Transverse colon (tissue), 4 donors: ENCODE data around the gene CCDC102B. TPM values are rescaled to one million over a fixed set of nuclear protein-coding genes. Genes with fewer than 3 reads are reported as not detected.

Experiments used
- DNase-seq: peaks from one replicate; pipeline ENCODE4 v3.0.0-alpha.2; 2019
- H3K27ac ChIP-seq, 4 donors: fragments of 200-600 bp; sonication (generic); 2 replicates each; pipeline ENCODE4 v1.5.1; 2016 to 2018; ENCODE audit warnings: inconsistent platforms in 4 of 4
- H3K27me3 ChIP-seq: fragments of 200-600 bp; sonication (generic); 2 replicates; pipeline ENCODE4 v1.5.1; 2017; ENCODE audit warnings: inconsistent platforms
- H3K36me3 ChIP-seq, 4 donors: fragments of 200-600 bp; sonication (generic); 2 replicates each; pipeline ENCODE4 v1.5.1; 2017 to 2019; ENCODE audit warnings: inconsistent platforms in 4 of 4
- H3K4me1 ChIP-seq, 4 donors: fragments of 200-600 bp; sonication (generic); 2 replicates each; pipeline ENCODE4 v1.5.1; 2017 to 2020; ENCODE audit warnings: inconsistent platforms in 4 of 4
- H3K4me3 ChIP-seq, 4 donors: fragments of 200-600 bp; sonication (generic); 1 replicate in 1 of 4; 2 replicates in 3 of 4; pipeline versions ENCODE4 v1.5.1 to v1.6.1; 2017 to 2019; ENCODE audit warnings: inconsistent platforms in 4 of 4
- H3K9me3 ChIP-seq, 2 donors: fragments of 200-600 bp; sonication (generic); 2 replicates each; pipeline ENCODE4 v1.5.1; 2017 to 2019; ENCODE audit warnings: inconsistent platforms in 2 of 2
- EP300 ChIP-seq: sonication (generic); formaldehyde crosslinking; IDR thresholded peaks from one replicate; pipeline ENCODE4 v1.6.1; 2017; ENCODE audit warnings: antibody characterized with exemption, low read depth
- POLR2A ChIP-seq: fragments of 450-650 bp; IDR thresholded peaks from one replicate; pipeline ENCODE4 v1.6.1; 2016; ENCODE audit warnings: antibody characterized with exemption, mild to moderate bottlenecking, moderate library complexity
- POLR2AphosphoS5 ChIP-seq, 3 donors: sonication (generic); formaldehyde crosslinking; IDR thresholded peaks; one replicate each; pipeline ENCODE4 v1.6.1; 2016; ENCODE audit warnings: antibody characterized with exemption in 3 of 3
- WGBS, 2 donors: methylation state at CpG; one replicate each; pipeline ENCODE4 v1.1.5; 2018; ENCODE audit warnings: low coverage in 1 of 2; 5-methylcytosine and 5-hydroxymethylcytosine counted together
- in situ Hi-C, 4 donors: fragments of 200-750 bp; cut with MboI; loops; one replicate each; pipeline versions ENCODE4 v1.15.0 to v1.15.1; 2017; ENCODE audit warnings: low sequenced_read_pairs in 3 of 4, low pct_ligation_motif_present in 1 of 4, low pct_unique_long_range_greater_than_20kb in 1 of 4
- intact Hi-C: fragments of 100-400 bp; cut with DNase I; formaldehyde crosslinking; loops from one replicate; pipeline ENCODE4 v1.15.1; 2023; ENCODE audit warnings: low total_unique reads
- total RNA-seq, 4 donors: library from RNA; depleted of rRNA; stranded (reverse); fragments of >200 nt; gene quantifications; one replicate each; pipeline ENCODE4 v1.1.0, GENCODE V29; 2016
- TF ChIP-seq, protein P1 (sequence below), 5 experiments: fragments of 200-600 bp in 3 of 5; fragments of 450-650 bp in 2 of 5; sonication (generic) in 3 of 5; IDR thresholded peaks; 1 replicate in 2 of 5; 2 replicates in 3 of 5; pipeline ENCODE4 v1.5.1; 2016 to 2017; ENCODE audit warnings: antibody characterized with exemption in 5 of 5, inconsistent platforms in 3 of 5, mild to moderate bottlenecking in 2 of 5, moderate library complexity in 1 of 5

CCDC102B gene
- total RNA-seq, 4 donors from 2014 or later, result 1.5 to 6.0 (median 4.6) TPM

DNA sequence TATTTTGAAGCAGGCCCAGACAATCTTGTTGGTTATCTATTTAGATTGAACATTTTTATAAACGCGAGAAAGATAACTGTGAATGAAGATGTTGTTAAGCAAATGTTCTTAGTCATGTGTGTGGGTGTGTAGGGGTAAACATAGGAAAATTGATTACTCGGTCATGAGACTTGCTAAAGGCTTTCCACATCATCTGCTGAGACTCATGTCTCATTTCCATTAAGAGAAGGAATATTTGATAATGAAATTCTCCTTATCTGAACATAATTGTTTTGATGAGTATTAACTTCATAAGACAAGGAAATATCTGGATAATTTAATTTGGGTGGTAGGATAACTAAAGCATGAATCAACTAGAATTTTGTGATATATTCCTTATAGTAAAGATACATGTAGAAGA lies 19.7 kb downstream of the CCDC102B start:
- Histone ChIP-seq H3K4me1 (no peaks in the 10 kb centered on the region), H3K4me3 (no peak overlapping the region), H3K9me3 (no peaks in the 10 kb centered on the region), H3K27me3 (no peaks in the 10 kb centered on the region), H3K27ac (no peak overlapping the region), H3K36me3 (no peaks in the 10 kb centered on the region)
- intact Hi-C loops, result no loop called here
- 44 to 61% methylated on average over 3 of the region's 3 CpGs for whole genome bisulfite sequencing, 2 donors
- no peak for DNase-seq
- no peak for TF ChIP-seq POLR2A
- TF ChIP-seq EP300, result no peak
- no peak for TF ChIP-seq POLR2AphosphoS5 (IDR thresholded peaks at IDR 0.05)
- TF ChIP-seq, protein P1, sequence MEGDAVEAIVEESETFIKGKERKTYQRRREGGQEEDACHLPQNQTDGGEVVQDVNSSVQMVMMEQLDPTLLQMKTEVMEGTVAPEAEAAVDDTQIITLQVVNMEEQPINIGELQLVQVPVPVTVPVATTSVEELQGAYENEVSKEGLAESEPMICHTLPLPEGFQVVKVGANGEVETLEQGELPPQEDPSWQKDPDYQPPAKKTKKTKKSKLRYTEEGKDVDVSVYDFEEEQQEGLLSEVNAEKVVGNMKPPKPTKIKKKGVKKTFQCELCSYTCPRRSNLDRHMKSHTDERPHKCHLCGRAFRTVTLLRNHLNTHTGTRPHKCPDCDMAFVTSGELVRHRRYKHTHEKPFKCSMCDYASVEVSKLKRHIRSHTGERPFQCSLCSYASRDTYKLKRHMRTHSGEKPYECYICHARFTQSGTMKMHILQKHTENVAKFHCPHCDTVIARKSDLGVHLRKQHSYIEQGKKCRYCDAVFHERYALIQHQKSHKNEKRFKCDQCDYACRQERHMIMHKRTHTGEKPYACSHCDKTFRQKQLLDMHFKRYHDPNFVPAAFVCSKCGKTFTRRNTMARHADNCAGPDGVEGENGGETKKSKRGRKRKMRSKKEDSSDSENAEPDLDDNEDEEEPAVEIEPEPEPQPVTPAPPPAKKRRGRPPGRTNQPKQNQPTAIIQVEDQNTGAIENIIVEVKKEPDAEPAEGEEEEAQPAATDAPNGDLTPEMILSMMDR (IDR thresholded peaks at IDR 0.05), result no peak
- in situ Hi-C loops, result no loop called here

DNA sequence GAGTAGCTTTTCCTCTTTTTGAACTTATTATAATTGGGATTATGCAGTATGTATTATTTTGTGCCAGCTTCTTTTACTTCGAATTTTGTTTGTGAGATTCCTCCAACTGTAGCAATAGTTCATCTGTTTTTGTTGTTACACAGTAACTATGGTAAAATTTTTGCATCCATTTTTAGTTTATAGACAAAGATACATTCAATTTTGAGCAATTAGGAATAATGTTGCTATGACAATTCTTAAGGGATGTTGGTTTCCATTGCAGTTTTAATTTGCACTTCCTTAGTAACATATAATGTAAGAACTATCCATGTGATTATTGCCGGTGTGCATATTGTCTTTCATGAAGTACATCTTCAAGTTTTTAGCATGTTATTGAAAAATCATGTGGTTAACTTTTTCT lies 20.7 kb downstream of the CCDC102B start:
- TF ChIP-seq POLR2A (no peak), POLR2AphosphoS5 (IDR thresholded peaks at IDR 0.05) (no peak), EP300 (no peak)
- TF ChIP-seq, protein P1 (IDR thresholded peaks at IDR 0.05), result no peak
- Histone ChIP-seq H3K9me3 (no peaks in the 10 kb centered on the region), H3K4me1 (no peaks in the 10 kb centered on the region), H3K27me3 (no peaks in the 10 kb centered on the region), H3K36me3 (no peaks in the 10 kb centered on the region), H3K27ac (no peak overlapping the region), H3K4me3 (no peak overlapping the region)
- in situ Hi-C loops (no loop called here), intact Hi-C loops (no loop called here)
- WGBS, 2 donors, result 44 to 79% methylated on average over 2 of the region's 2 CpGs
- DNase-seq, result no peak

- intact Hi-C loops, result no loop called here
- DNase-seq, result no peak
- Histone ChIP-seq H3K36me3 (no peaks in the 10 kb centered on the region), H3K4me3 (no peak overlapping the region), H3K27ac (no peak overlapping the region), H3K9me3 (no peaks in the 10 kb centered on the region), H3K4me1 (no peaks in the 10 kb centered on the region), H3K27me3 (no peaks in the 10 kb centered on the region)
- WGBS, 2 donors, result 82 to 87% methylated on average over 5 of the region's 5 CpGs
- no peak for TF ChIP-seq POLR2A
- TF ChIP-seq POLR2AphosphoS5 (IDR thresholded peaks at IDR 0.05), result no peak
- no peak for TF ChIP-seq EP300
- TF ChIP-seq, protein P1 (IDR thresholded peaks at IDR 0.05), result no peak
- in situ Hi-C loops, result no loop called here
Measured at GRCh38 chr18:68822926-68823325, 25.0 kb downstream of the CCDC102B start.

DNA sequence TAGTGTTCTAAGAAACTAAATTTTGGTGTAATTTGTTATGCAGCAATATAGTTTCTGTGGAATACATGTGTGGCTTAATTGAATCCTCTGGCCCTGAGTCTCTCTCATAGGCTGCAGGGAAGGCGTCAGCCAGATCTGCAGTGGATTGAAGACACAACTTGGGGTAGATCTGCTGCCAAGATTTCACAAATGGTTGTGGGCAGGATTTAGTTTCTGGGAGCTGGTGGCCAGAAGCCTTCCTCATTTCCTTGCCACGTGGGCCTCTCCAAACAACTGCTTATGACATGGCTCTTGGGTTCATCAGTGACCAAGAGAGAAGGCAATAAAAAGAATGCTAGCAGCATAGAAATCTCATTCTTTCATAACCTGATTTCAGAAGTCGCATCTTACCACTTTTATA lies 28.2 kb downstream of the CCDC102B start:
- Histone ChIP-seq H3K4me3 (no peak overlapping the region), H3K27me3 (no peaks in the 10 kb centered on the region), H3K36me3 (no peaks in the 10 kb centered on the region), H3K9me3 (no peaks in the 10 kb centered on the region), H3K27ac (no peak overlapping the region), H3K4me1 (no peaks in the 10 kb centered on the region)
- intact Hi-C loops (no loop called here), in situ Hi-C loops (no loop called here)
- WGBS, 2 donors, result 47 to 62% methylated on average over 3 of the region's 3 CpGs
- TF ChIP-seq EP300 (no peak), POLR2A (no peak), POLR2AphosphoS5 (IDR thresholded peaks at IDR 0.05) (no peak)
- TF ChIP-seq, protein P1 (IDR thresholded peaks at IDR 0.05), result no peak
- DNase-seq, result no peak
